HG03097 (cell line): ENCODE data around the gene PTGS1.
"Not testable (repeated sequence)": the region's sequence is repeated elsewhere in the genome, so short reads cannot be mapped to it uniquely, and the experiment has no call there.

Experiments
- ATAC-seq: cut with Tn5 transposase; IDR thresholded peaks from one replicate; pipeline ENCODE4 v1.9.1; 2021; ENCODE audit not compliant: unreplicated experiment, low FRiP score

PTGS1 gene

GRCh38 chr9:122370869-122371755 is at the start of gene PTGS1:
TSS of gene PTGS1 (plus strand) at chr9:122371024. CDS start at chr9:122371085, 61 bp downstream.
- ATAC-seq: no peak

- ATAC-seq: no peak
Observed at GRCh38 chr9:122322553-122322952, 48.3 kb upstream of the PTGS1 start.

- ATAC-seq: not testable (repeated sequence)
Observed at GRCh38 chr9:122324665-122325064, 46.2 kb upstream of the PTGS1 start.

DNA sequence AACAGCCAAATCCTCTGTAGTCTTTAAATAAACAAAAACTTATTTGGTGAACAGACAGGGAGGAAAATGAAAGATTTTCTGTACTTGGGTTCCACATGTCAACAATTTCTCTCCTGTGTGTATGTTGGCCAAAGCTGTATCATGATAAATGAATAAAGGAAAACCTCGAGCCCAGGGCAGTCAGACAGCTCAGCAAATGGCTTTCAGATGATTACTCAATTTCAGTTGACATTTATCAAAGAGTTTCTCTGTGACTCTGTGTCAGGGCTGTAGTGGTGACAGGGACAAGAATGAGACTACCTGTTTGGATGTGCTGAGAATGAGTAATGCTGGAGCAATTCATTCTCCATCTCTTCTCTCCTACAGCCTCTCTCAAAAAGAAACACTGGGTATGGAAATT is 45.7 kb upstream of the PTGS1 start:
- ATAC-seq: no peak

GRCh38 chr9:122327175-122327574 is 43.6 kb upstream of the PTGS1 start:
- no peak for ATAC-seq

DNA sequence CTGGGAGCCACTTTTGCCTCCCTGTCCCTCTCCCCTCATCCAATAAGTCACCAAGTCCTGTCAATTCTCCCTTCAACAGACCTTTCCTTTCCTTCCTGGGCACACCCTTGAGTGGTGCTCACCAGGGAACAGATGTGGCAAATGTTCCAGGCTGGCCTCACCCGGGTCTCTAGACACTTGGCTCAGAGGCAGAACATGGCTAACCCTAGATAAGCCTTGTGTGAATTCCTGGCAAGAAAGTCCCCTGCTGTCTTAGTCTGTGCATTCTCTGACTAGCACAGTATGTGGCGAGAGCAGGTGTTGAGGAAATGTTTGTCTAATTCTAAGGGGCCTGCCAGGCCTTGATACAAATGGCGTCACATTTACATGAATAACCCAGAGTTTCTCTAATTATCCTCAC is 41.2 kb upstream of the PTGS1 start:
- no peak for ATAC-seq

DNA sequence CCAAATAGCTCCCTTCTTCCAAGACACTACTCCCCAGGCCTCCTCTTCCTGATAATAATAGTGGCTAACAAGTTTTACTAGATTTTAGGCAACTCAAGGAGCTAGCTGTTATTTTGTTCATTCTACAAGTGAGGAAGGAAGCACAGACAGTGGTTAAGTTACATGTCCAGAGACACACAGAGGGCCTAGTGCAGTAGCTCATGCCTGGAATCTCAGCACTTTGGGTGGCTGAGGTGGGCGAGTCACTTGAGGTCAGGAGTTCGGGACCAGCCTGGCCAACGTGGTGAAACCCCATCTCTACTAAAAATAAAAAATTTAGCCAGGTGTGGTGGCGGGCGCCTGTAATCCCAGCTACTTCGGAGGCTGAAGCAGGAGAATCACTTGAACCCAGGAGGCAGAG is 40.4 kb upstream of the PTGS1 start:
- not testable (repeated sequence) for ATAC-seq

DNA sequence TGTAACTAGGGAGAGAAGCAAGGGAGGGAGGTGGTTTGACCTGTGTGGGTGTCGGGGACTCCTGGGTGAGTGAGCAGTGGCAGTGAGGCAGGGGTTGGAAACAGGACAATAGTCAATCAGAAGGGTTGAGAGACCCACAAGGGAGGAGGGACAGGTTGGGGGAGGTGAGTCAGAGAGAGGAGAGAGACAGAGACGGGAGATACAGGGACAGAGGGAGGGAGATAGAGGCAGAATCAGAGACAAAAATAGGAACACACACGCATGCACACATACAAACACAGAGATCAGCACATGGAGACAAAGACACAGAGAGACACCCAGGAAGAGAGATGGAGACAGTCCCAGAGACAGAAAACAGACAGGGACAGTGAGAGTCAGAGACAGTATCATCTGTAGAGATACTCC is 39.3 kb upstream of the PTGS1 start:
- no peak for ATAC-seq

GRCh38 chr9:122332083-122332482 is 38.7 kb upstream of the PTGS1 start:
- ATAC-seq: no peak

- no peak for ATAC-seq
Observed at GRCh38 chr9:122332644-122333043, 38.2 kb upstream of the PTGS1 start.

DNA sequence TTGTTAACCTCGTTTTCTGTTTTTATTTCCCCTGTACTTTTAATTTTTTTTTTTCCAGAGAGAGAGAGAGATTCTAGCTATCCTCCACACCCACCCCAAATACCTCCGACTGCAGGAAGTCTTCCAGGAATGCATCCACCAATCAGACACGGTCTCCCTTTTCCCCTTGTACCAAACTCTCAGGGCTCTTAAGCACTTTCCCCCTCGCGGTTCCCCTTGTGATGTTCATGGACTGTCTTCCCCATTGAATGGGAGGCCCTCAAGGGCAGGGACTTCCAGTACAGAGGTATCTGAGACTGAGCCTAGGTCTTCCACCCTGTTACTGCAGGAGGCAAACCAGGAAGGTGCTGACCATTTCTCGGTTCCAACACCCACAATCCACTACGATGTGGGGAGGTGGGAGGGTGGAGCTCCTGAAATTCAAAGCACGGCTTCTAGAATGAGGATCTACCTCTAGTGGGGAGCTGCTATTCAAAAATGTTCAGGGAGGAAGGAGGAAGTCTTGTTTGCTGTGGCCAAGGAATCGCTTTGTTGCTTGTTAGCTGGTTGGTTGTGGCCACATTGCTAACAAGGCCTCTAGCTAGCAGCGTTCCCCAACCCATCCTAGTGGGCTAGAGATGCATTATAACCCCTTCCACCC is 37.5 kb upstream of the PTGS1 start:
- ATAC-seq: no peak

- ATAC-seq: no peak
Observed at GRCh38 chr9:122334916-122335315, 35.9 kb upstream of the PTGS1 start.

DNA sequence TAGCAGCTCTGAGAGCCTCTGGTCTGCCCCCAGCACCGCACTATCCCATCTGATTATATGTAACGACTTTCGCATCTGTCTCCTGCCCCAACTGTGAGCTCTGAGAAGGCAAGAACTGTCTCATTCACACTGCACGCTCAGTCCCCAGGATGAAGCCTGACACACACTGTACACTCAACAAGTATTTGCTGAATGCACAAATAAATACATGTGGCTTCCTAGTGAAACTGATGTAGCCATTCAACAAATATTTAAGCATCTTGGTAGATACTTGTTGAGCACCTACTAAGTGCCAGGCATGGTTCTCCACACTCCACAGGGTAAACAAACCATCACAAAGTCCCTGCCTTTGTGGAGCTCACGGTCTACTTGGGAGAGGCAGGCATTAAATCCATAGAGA is 34.6 kb upstream of the PTGS1 start:
- ATAC-seq: no peak

GRCh38 chr9:122336866-122337555 is 33.8 kb upstream of the PTGS1 start:
- no peak for ATAC-seq

- no peak for ATAC-seq
Observed at GRCh38 chr9:122337556-122337929, 33.3 kb upstream of the PTGS1 start.

DNA sequence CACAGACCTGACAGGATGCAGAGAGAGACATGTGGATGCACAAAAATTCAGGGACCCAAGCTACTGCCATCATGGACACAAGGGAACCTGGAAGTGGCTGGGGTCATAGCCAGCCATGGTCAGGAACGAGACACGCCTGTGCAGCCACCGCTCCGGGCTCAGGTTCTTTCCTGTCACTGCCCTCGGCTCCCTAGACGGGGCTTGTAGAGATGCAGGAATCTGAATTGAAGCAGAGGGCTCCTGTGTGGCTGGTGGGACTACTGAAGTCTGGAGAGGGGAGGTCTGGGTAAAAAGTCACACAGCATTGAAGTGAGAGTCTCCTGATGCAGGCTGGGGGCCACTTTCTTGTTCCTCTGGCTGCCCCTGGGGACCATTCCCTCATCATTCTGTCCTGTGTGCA is 32.3 kb upstream of the PTGS1 start:
- ATAC-seq: no peak

GRCh38 chr9:122338994-122339393 is 31.8 kb upstream of the PTGS1 start:
- no peak for ATAC-seq

GRCh38 chr9:122339579-122339978 is 31.2 kb upstream of the PTGS1 start:
- ATAC-seq: no peak

GRCh38 chr9:122340161-122340560 is 30.7 kb upstream of the PTGS1 start:
- no peak for ATAC-seq

- no peak for ATAC-seq
Observed at GRCh38 chr9:122342323-122343050, 28.3 kb upstream of the PTGS1 start.
